ENCODE measurements around the gene C1orf50.

C1orf50 gene

GRCh38 chr1:42731585-42731984 lies 35.5 kb upstream of the C1orf50 start:
- no peak overlapping the region for H3K4me3 ChIP-seq (ENCODE audit: low read depth, low read length)
- no peak for DNase-seq (ENCODE audit: low read depth)
- no peak for TF ChIP-seq CTCF (IDR thresholded peaks at IDR 0.05; ENCODE audit: control insufficient read depth, extremely low read depth, insufficient read depth)

GRCh38 chr1:42732126-42732680 lies 34.8 kb upstream of the C1orf50 start:
- TF ChIP-seq CTCF (IDR thresholded peaks at IDR 0.05; ENCODE audit: control insufficient read depth, extremely low read depth, insufficient read depth), result no peak
- no peak overlapping the region for H3K4me3 ChIP-seq (ENCODE audit: low read depth, low read length)
- no peak for DNase-seq (ENCODE audit: low read depth)

- no peak overlapping the region for H3K4me3 ChIP-seq (ENCODE audit: low read depth, low read length)
- TF ChIP-seq CTCF (IDR thresholded peaks at IDR 0.05; ENCODE audit: control insufficient read depth, extremely low read depth, insufficient read depth), result no peak
- DNase-seq (ENCODE audit: low read depth), result no peak
Observed at GRCh38 chr1:42733415-42734200, 33.4 kb upstream of the C1orf50 start.

GRCh38 chr1:42734201-42735035 lies 32.6 kb upstream of the C1orf50 start:
- TF ChIP-seq CTCF (IDR thresholded peaks at IDR 0.05; ENCODE audit: control insufficient read depth, extremely low read depth, insufficient read depth), result no peak
- no peak overlapping the region for H3K4me3 ChIP-seq (ENCODE audit: low read depth, low read length)
- no peak for DNase-seq (ENCODE audit: low read depth)

- no peak overlapping the region for H3K4me3 ChIP-seq (ENCODE audit: low read depth, low read length)
- no peak for TF ChIP-seq CTCF (IDR thresholded peaks at IDR 0.05; ENCODE audit: control insufficient read depth, extremely low read depth, insufficient read depth)
- no peak for DNase-seq (ENCODE audit: low read depth)
Observed at GRCh38 chr1:42735056-42735455, 32.0 kb upstream of the C1orf50 start.

- H3K4me3 ChIP-seq (ENCODE audit: low read depth, low read length), result no peak overlapping the region
- no peak for TF ChIP-seq CTCF (IDR thresholded peaks at IDR 0.05; ENCODE audit: control insufficient read depth, extremely low read depth, insufficient read depth)
- no peak for DNase-seq (ENCODE audit: low read depth)
Observed at GRCh38 chr1:42735477-42736105, 31.5 kb upstream of the C1orf50 start.
